GM12878 (cell line): ENCODE measurements around the gene INO80E. TPM values are rescaled to one million over a fixed set of nuclear protein-coding genes. Genes with fewer than 3 reads are reported as not detected.

Source experiments
- ATAC-seq: fragments of 200-7000 bp; cut with Tn5 transposase; 3 replicates; pipeline ENCODE4 v1.9.1; 2020; ENCODE audit warnings: mild to moderate bottlenecking, moderate library complexity
- BruUV-seq: library from RNA; stranded (reverse); fragments of 400-500 nt; replicated peaks from 2 replicates; lab custom pipeline; 2021; lab: Mats Ljungman, UMichigan
- CTCF ChIA-PET: fragments of 300-600 bp; sonication (Branson Sonifier 250); formaldehyde crosslinking; extraction: SDS; loops from one replicate; lab custom pipeline; 2021; ENCODE audit warnings: inconsistent platforms; lab: Yijun Ruan, JAX
- POLR2A ChIA-PET: fragments of 350-600 bp; formaldehyde crosslinking; extraction: SDS; loops from one replicate; lab custom pipeline; 2021; ENCODE audit warnings: inconsistent platforms; lab: Charles Lee
- RAD21 ChIA-PET: fragments of 300-600 bp; sonication (Branson Sonifier 250); formaldehyde crosslinking; loops from one replicate; lab custom pipeline; 2023; ENCODE audit warnings: antibody characterized with exemption; ENCODE audit not compliant: unreplicated experiment; lab: Charles Lee
- SMC1A ChIA-PET: fragments of 300-600 bp; sonication (Branson Sonifier 250); formaldehyde crosslinking; loops from one replicate; lab custom pipeline; 2023; ENCODE audit not compliant: unreplicated experiment, uncharacterized antibody; lab: Charles Lee
- DNase-seq: peaks from one replicate; pipeline ENCODE4 v3.0.0-alpha.2; 2011; ENCODE audit warnings: low read depth, low spot score
- FAIRE-seq: peaks from 3 replicates; lab custom pipeline; 2011; peaks lifted over from hg19 to GRCh38; lab: Jason Lieb, UNC
- H2AFZ ChIP-seq: 2 replicates; pipeline ENCODE4 v1.6.0; 2011; ENCODE audit warnings: low read depth, low read length, control low read depth; ENCODE audit not compliant: control insufficient read depth
- H3K27ac ChIP-seq: 2 replicates; pipeline ENCODE4 v1.5.1; 2011; ENCODE audit warnings: control low read depth; ENCODE audit not compliant: control insufficient read depth, insufficient read depth
- H3K27me3 ChIP-seq, 2 experiments: replicated peaks in 1 of 2; 2 replicates each; pipeline versions ENCODE4 v1.6.0 to v1.6.1; 2011; ENCODE audit warnings: low read length in 1 of 2; ENCODE audit not compliant: control insufficient read depth in 2 of 2, insufficient read depth in 2 of 2
- H3K36me3 ChIP-seq, 2 experiments: 2 replicates each; pipeline ENCODE4 v1.5.1; 2011; ENCODE audit warnings: low read length in 1 of 2; ENCODE audit not compliant: control insufficient read depth in 2 of 2, insufficient read depth in 2 of 2
- H3K4me1 ChIP-seq: 2 replicates; pipeline ENCODE4 v1.6.1; 2011; ENCODE audit warnings: mild to moderate bottlenecking, low read length, moderate library complexity, mixed read lengths; ENCODE audit not compliant: control insufficient read depth, insufficient read depth
- H3K4me2 ChIP-seq: 2 replicates; pipeline ENCODE4 v1.6.0; 2011; ENCODE audit warnings: control low read depth; ENCODE audit not compliant: control insufficient read depth, insufficient read depth
- H3K4me3 ChIP-seq: fragments of 200-600 bp; sonication (generic); 2 replicates; pipeline ENCODE4 v1.5.1; 2016
- H3K79me2 ChIP-seq: 2 replicates; pipeline ENCODE4 v1.6.0; 2011; ENCODE audit warnings: low read length; ENCODE audit not compliant: control insufficient read depth, insufficient read depth
- H3K9ac ChIP-seq: 2 replicates; pipeline ENCODE4 v1.8.0; 2011; ENCODE audit warnings: low read length, control low read depth, mixed read lengths; ENCODE audit not compliant: control insufficient read depth, insufficient read depth
- H3K9me3 ChIP-seq: replicated peaks from 3 replicates; pipeline ENCODE4 v1.5.1; 2011; ENCODE audit warnings: mild to moderate bottlenecking, low read length; ENCODE audit not compliant: control insufficient read depth, insufficient read depth
- H4K20me1 ChIP-seq: 2 replicates; pipeline ENCODE4 v1.6.0; 2011; ENCODE audit not compliant: control insufficient read depth, insufficient read depth
- BMI1 ChIP-seq: fragments of 450-650 bp; IDR thresholded peaks from 2 replicates; pipeline ENCODE4 v1.6.1; 2016; ENCODE audit warnings: mild to moderate bottlenecking, moderate library complexity, borderline replicate concordance
- CBFB ChIP-seq: IDR thresholded peaks from 2 replicates; pipeline ENCODE4 v1.6.1; 2016; ENCODE audit warnings: antibody characterized with exemption, low read depth
- CBX3 ChIP-seq: fragments of 200-600 bp; sonication (generic); IDR thresholded peaks from 2 replicates; pipeline ENCODE4 v1.6.1; 2016; ENCODE audit warnings: low read depth, borderline replicate concordance
- CHD4 ChIP-seq: fragments of 200-600 bp; sonication (generic); IDR thresholded peaks from 2 replicates; pipeline ENCODE4 v1.6.1; 2016; ENCODE audit warnings: mild to moderate bottlenecking
- CREB1 ChIP-seq: IDR thresholded peaks from 2 replicates; pipeline ENCODE4 v1.6.1; 2012; ENCODE audit warnings: low read depth, mild to moderate bottlenecking, inconsistent platforms
- GABPA ChIP-seq: IDR thresholded peaks from 2 replicates; pipeline ENCODE4 v1.6.1; 2014; ENCODE audit warnings: antibody characterized with exemption, low read depth, mild to moderate bottlenecking, inconsistent platforms
- NFYA ChIP-seq: IDR thresholded peaks from 2 replicates; pipeline ENCODE4 v1.6.1; 2011; ENCODE audit warnings: low read depth, mild to moderate bottlenecking, low read length, improper control_type of control experiment, borderline replicate concordance
- POLR2AphosphoS5 ChIP-seq: IDR thresholded peaks from 2 replicates; pipeline ENCODE4 v1.6.1; 2011; ENCODE audit warnings: mild to moderate bottlenecking, low read length, inconsistent platforms
- RAD21 ChIP-seq: IDR thresholded peaks from 2 replicates; pipeline ENCODE4 v1.6.1; 2011; ENCODE audit warnings: mild to moderate bottlenecking, low read depth, low read length, moderate library complexity; ENCODE audit not compliant: insufficient read depth
- RUNX3 ChIP-seq: IDR thresholded peaks from 2 replicates; pipeline ENCODE4 v1.6.1; 2012; ENCODE audit warnings: low read length, inconsistent platforms
- SMAD1 ChIP-seq: fragments of 450-650 bp; IDR thresholded peaks from 2 replicates; pipeline ENCODE4 v1.6.1; 2018; ENCODE audit warnings: mild to moderate bottlenecking, low read depth; ENCODE audit not compliant: partially characterized antibody
- SMARCA5 ChIP-seq: fragments of 450-650 bp; IDR thresholded peaks from 2 replicates; pipeline ENCODE4 v1.6.1; 2017; ENCODE audit warnings: mild to moderate bottlenecking
- TCF12 ChIP-seq: IDR thresholded peaks from 2 replicates; pipeline ENCODE4 v1.6.1; 2011; ENCODE audit warnings: low read depth, mild to moderate bottlenecking, low read length
- ZNF207 ChIP-seq: fragments of 450-650 bp; IDR thresholded peaks from 2 replicates; pipeline ENCODE4 v1.6.1; 2014; ENCODE audit warnings: antibody characterized with exemption, mild to moderate bottlenecking, borderline replicate concordance
- ZNF217 ChIP-seq: fragments of 450-650 bp; IDR thresholded peaks from 2 replicates; pipeline ENCODE4 v1.6.1; 2017; ENCODE audit warnings: antibody characterized with exemption, mild to moderate bottlenecking
- WGBS: methylation state at CpG from one replicate; pipeline ENCODE4 v1.1.6; 2016; ENCODE audit warnings: low lambda C conversion rate; ENCODE audit not compliant: insufficient replicate concordance, insufficient coverage; ENCODE audit errors: missing lambda C conversion rate; 5-methylcytosine and 5-hydroxymethylcytosine counted together
- in situ Hi-C: fragments of 300-500 bp; cut with MboI; formaldehyde crosslinking; loops from 9 replicates; pipeline ENCODE4 v1.14.3; 2018; ENCODE audit warnings: mixed read lengths
- intact Hi-C: fragments of 100-400 bp; cut with micrococcal nuclease; formaldehyde crosslinking; loops from one replicate; pipeline ENCODE4 v1.14.2; 2022; ENCODE audit not compliant: unreplicated experiment
- polyA plus RNA-seq, 11 experiments: library from polyadenylated mRNA; depleted of rRNA in 4 of 11; unstranded in 6 of 11; stranded (reverse) in 5 of 11; fragments of >200 nt; fragmentation: Nextera tagmentation in 4 of 11; fragmentation: Illumina TruSeq in 1 of 11; extraction: Ambion mirVana in 4 of 11; extraction: Trizol in 1 of 11; gene quantifications; 1 replicate in 1 of 11; 2 replicates in 10 of 11; pipeline versions ENCODE4 v1.2.1 to v1.2.3, GENCODE V29; 2011 to 2016; ENCODE audit warnings: inconsistent platforms in 2 of 11, missing spikeins in 2 of 11, low read depth in 1 of 11
- total RNA-seq, 4 experiments: library from RNA; depleted of rRNA in 3 of 4; stranded (reverse); fragments of >200 nt in 3 of 4; fragmentation: Illumina TruSeq in 1 of 4; extraction: Trizol in 1 of 4; gene quantifications; 2 replicates each; pipeline versions ENCODE4 v1.2.1 to v1.2.3, GENCODE V29; 2013 to 2021
- TF ChIP-seq, protein P1 (sequence below): fragments of 450-650 bp; formaldehyde crosslinking; IDR thresholded peaks from 2 replicates; pipeline ENCODE4 v1.5.0; 2022; ENCODE audit warnings: mild to moderate bottlenecking, missing genetic modification characterization
- TF ChIP-seq, protein P2 (sequence below): IDR thresholded peaks from 2 replicates; pipeline ENCODE4 v1.6.1; 2011; ENCODE audit warnings: borderline replicate concordance, low read depth, mild to moderate bottlenecking, moderate library complexity, low read length; ENCODE audit not compliant: insufficient read depth, poor library complexity, severe bottlenecking

INO80E gene
- total and polyA plus RNA-seq, 10 of the 15 experiments (the other 5 are each of a cell fraction or from before 2014, with no cell fraction given), result 0.39 to 74.0 (median 33.0) TPM

DNA sequence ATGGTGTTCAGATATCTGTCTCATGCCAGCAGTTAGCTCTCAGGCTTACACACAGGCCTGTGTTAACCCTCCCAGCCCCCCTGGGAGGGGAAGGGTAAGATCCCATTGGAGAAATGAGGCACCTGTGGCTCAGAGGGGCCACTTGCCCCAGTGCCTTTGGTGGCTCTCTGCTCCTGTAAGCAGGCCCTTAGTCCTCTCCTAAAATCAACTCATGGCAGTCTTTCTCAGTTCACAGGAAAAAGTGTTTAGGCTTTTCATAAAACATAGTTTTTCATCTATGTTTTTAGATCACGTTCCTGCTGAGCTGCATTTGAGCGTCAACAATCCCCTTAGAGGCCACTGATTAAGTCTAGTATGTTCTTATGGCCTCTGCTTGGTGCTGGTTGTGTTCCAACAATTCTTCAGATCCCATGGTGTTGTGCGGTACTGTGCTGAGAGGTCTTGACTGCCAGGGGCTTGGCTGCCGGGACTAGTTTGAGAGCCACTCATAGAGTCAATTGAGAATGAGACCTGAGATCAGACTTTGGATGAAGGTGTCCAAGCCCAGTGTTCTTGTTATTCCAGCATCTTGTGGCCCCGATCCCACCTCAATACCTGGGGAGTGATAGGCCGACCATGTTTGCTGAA lies 11.8 kb upstream of the INO80E start (continued):
- TF ChIP-seq RUNX3 (no peak), POLR2AphosphoS5 (no peak)

DNA sequence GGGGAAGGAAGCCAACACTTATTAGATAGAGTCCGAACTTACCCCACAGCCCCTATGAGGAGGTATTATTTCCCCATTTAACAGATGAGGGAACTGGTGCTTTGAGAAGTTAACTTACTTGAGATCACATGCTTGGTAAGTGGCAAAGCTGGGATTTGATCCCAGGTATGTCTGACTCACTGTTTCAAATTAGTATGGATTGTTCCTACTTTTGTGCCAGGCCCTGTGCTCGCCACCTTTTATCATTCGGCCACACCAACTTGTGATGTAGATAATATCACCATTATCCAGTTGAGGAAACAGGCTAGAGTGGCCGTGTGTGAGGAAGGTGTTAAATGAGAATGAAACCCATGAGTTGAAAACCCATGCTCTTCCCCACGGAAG lies 11.3 kb upstream of the INO80E start:
- Histone ChIP-seq H3K9me3 (no peaks in the 10 kb centered on the region), H4K20me1 (no peaks in the 10 kb centered on the region), H3K9ac (no peak overlapping the region), H3K4me1 (no peaks in the 10 kb centered on the region), H3K79me2 (no peaks in the 10 kb centered on the region), H3K27ac (no peak overlapping the region), H3K4me2 (no peak overlapping the region), H3K27me3 (no peaks in the 10 kb centered on the region), H2AFZ (no peak overlapping the region), H3K36me3 (peaks cover 21 to 41% of the 10 kb centered on the region in 2 experiments), H3K4me3 (no peak overlapping the region)
- intact Hi-C loops, result no loop called here
- in situ Hi-C loops, result no loop called here
- ATAC-seq (no peak), FAIRE-seq (no peak), DNase-seq (no peak)
- ChIA-PET SMC1A (no interaction called here), CTCF (no interaction called here), RAD21 (no interaction called here), POLR2A (no interaction called here)
- WGBS, result 88% methylated on average over 5 of the region's 5 CpGs
- TF ChIP-seq ZNF207 (no peak), TCF12 (no peak), CREB1 (no peak), CBX3 (no peak), ZNF217 (no peak), SMAD1 (no peak), GABPA (no peak), RAD21 (no peak), BMI1 (no peak), RUNX3 (no peak), CBFB (no peak), NFYA (no peak), CHD4 (no peak), SMARCA5 (no peak)
- TF ChIP-seq, protein P1, sequence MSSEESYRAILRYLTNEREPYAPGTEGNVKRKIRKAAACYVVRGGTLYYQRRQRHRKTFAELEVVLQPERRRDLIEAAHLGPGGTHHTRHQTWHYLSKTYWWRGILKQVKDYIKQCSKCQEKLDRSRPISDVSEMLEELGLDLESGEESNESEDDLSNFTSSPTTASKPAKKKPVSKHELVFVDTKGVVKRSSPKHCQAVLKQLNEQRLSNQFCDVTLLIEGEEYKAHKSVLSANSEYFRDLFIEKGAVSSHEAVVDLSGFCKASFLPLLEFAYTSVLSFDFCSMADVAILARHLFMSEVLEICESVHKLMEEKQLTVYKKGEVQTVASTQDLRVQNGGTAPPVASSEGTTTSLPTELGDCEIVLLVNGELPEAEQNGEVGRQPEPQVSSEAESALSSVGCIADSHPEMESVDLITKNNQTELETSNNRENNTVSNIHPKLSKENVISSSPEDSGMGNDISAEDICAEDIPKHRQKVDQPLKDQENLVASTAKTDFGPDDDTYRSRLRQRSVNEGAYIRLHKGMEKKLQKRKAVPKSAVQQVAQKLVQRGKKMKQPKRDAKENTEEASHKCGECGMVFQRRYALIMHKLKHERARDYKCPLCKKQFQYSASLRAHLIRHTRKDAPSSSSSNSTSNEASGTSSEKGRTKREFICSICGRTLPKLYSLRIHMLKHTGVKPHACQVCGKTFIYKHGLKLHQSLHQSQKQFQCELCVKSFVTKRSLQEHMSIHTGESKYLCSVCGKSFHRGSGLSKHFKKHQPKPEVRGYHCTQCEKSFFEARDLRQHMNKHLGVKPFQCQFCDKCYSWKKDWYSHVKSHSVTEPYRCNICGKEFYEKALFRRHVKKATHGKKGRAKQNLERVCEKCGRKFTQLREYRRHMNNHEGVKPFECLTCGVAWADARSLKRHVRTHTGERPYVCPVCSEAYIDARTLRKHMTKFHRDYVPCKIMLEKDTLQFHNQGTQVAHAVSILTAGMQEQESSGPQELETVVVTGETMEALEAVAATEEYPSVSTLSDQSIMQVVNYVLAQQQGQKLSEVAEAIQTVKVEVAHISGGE (CRISPR knock-in tag), result no peak
- TF ChIP-seq, protein P2, sequence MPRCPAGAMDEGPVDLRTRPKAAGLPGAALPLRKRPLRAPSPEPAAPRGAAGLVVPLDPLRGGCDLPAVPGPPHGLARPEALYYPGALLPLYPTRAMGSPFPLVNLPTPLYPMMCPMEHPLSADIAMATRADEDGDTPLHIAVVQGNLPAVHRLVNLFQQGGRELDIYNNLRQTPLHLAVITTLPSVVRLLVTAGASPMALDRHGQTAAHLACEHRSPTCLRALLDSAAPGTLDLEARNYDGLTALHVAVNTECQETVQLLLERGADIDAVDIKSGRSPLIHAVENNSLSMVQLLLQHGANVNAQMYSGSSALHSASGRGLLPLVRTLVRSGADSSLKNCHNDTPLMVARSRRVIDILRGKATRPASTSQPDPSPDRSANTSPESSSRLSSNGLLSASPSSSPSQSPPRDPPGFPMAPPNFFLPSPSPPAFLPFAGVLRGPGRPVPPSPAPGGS, result no peak
- BruUV-seq, result no TSS peak
